ENCODE measurements around the gene ERGIC1. TPM values are rescaled to one million over a fixed set of nuclear protein-coding genes. Genes with fewer than 3 reads are reported as not detected.

Gene ERGIC1
- total and polyA plus RNA-seq, 2 of the 13 experiments (the other 11 are each of a cell fraction or from before 2014, with no cell fraction given) = 78.5 to 184 TPM

DNA sequence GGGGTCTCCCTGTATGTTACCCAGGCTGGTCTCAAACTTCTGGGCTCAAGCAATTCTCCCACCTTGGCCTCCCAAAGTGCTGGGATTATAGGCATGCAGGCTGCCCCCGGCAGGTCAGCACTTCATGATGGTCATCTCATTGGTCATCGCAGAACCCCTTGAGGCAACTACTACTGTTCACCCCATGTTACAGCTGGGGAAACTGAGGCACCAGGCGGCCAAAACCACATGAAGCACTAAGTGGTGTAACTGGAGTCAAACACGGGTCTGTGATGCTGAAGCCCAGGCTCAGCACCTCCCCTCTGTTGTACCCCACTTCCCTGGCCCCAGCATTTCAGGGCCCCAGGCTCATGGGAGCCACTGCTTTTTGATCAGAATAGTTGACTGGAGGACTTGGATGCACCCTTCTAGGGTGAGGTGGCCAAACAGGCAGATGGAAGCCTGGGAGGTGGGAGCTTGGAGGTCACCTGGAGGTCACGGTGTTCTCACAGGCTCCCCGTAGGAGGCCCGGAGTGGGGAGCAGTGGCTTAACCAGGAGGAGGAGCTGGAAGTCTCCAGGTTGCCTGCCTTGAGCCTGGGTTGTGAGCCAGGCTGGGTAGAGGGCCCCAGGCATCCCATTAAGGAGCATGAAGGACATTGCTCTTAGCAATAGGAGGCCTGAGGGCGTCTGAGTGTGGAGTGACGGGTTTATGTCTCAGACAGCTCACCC lies 67.9 kb downstream of the ERGIC1 start (continued):
- TF ChIP-seq, protein P1, sequence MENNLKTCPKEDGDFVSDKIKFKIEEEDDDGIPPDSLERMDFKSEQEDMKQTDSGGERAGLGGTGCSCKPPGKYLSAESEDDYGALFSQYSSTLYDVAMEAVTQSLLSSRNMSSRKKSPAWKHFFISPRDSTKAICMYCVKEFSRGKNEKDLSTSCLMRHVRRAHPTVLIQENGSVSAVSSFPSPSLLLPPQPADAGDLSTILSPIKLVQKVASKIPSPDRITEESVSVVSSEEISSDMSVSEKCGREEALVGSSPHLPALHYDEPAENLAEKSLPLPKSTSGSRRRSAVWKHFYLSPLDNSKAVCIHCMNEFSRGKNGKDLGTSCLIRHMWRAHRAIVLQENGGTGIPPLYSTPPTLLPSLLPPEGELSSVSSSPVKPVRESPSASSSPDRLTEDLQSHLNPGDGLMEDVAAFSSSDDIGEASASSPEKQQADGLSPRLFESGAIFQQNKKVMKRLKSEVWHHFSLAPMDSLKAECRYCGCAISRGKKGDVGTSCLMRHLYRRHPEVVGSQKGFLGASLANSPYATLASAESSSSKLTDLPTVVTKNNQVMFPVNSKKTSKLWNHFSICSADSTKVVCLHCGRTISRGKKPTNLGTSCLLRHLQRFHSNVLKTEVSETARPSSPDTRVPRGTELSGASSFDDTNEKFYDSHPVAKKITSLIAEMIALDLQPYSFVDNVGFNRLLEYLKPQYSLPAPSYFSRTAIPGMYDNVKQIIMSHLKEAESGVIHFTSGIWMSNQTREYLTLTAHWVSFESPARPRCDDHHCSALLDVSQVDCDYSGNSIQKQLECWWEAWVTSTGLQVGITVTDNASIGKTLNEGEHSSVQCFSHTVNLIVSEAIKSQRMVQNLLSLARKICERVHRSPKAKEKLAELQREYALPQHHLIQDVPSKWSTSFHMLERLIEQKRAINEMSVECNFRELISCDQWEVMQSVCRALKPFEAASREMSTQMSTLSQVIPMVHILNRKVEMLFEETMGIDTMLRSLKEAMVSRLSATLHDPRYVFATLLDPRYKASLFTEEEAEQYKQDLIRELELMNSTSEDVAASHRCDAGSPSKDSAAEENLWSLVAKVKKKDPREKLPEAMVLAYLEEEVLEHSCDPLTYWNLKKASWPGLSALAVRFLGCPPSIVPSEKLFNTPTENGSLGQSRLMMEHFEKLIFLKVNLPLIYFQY (CRISPR knock-in tag; IDR thresholded peaks at IDR 0.05; ENCODE audit: borderline replicate concordance) = 0 out of 2 replicates have a peak, but pooled peaks have one; percentile 6
- no peak for TF ChIP-seq THYN1 (CRISPR knock-in tag; IDR thresholded peaks at IDR 0.05; ENCODE audit: borderline replicate concordance, low read depth)
- TF ChIP-seq RFX5 (IDR thresholded peaks at IDR 0.05; ENCODE audit: low read depth, low read length) = no peak
- TF ChIP-seq, protein P2, sequence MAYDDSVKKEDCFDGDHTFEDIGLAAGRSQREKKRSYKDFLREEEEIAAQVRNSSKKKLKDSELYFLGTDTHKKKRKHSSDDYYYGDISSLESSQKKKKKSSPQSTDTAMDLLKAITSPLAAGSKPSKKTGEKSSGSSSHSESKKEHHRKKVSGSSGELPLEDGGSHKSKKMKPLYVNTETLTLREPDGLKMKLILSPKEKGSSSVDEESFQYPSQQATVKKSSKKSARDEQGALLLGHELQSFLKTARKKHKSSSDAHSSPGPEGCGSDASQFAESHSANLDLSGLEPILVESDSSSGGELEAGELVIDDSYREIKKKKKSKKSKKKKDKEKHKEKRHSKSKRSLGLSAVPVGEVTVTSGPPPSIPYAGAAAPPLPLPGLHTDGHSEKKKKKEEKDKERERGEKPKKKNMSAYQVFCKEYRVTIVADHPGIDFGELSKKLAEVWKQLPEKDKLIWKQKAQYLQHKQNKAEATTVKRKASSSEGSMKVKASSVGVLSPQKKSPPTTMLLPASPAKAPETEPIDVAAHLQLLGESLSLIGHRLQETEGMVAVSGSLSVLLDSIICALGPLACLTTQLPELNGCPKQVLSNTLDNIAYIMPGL (CRISPR knock-in tag; IDR thresholded peaks at IDR 0.05; ENCODE audit: borderline replicate concordance in 1 of 2, low read depth in 1 of 2) = no peak
- peak; percentile 22 for TF ChIP-seq AGO2 (optimal IDR thresholded peaks at IDR 0.05; ENCODE audit: low read depth, low read length)
- TF ChIP-seq ZNF891 (CRISPR knock-in tag; IDR thresholded peaks at IDR 0.05) = no peak
- TF ChIP-seq ZNF354B (CRISPR knock-in tag; IDR thresholded peaks at IDR 0.05) = no peak
- no peak for TF ChIP-seq ZNF234 (CRISPR knock-in tag; conservative IDR thresholded peaks at IDR 0.05)
- no peak for TF ChIP-seq STAT5B (CRISPR knock-in tag; IDR thresholded peaks at IDR 0.05)
- no peak for TF ChIP-seq ZNF790 (CRISPR knock-in tag; IDR thresholded peaks at IDR 0.05; ENCODE audit: borderline replicate concordance)
